Ammon's horn (tissue), 1 donor: ENCODE data around the gene RPRD1A.
A peak's percentile ranks its signal among the peaks of the same experiment; 100 is the strongest.
"Not testable (repeated sequence)": the region's sequence is repeated elsewhere in the genome, so short reads cannot be mapped to it uniquely, and the experiment has no call there.

Source experiments
- DNase-seq: peaks from one replicate; pipeline ENCODE4 v3.0.0-alpha.2; 2016; ENCODE audit warnings: low spot score

The RPRD1A gene

DNA sequence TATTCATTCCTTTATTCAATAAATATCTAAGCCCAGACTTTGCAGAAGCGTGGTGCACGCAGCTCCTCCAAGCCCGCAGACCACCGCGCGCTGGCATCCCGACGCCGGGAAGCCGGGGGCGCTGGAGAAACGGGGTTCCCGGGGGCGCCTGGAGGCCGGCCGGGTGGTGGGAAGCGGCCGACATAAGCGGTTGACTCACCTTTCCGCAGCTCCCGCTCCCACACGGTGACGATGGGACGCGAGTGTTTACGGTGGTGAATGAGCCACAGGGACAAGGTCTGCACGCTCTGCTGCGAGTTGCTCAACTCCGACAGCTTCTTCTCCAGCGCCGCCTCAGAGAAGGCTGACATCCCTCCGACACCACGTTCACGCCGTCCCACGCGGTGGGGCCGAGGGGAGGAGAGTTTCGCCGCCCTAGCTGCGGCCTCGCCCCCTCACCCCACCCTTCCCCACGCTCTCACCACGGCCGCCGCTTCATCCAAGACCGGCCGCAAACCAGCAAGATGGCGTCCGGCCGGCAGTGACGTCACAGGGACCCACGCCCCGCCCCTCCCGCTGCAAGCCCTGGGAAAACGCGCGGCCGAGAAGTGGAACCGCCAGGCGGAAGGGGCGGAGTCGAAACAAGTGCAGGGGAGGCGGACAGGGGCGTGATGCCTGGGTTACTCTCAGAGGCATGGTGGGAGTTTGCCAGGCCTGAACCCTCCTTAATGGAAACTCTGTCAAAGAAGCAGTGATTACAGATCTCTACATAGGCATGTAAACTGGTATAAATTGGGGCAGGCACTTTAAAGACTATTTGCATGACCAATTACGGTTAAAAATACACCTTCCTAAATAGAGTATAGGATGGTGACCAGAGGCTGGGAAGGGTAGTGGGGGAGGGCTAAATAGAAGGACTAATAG lies at the start of gene RPRD1A:
Gene RPRD1A, minus strand, starts transcription at position 505 of the 903 bp plus-strand sequence. Its CDS starts 155 bp downstream, at position 350.
- peak; percentile 98 for DNase-seq

GRCh38 chr18:36116771-36117170 lies 49.4 kb upstream of the RPRD1A start:
- not testable (repeated sequence) for DNase-seq

- no peak for DNase-seq
These were observed 47.4 kb upstream of the RPRD1A start for GRCh38 chr18:36114738-36115137.

DNA sequence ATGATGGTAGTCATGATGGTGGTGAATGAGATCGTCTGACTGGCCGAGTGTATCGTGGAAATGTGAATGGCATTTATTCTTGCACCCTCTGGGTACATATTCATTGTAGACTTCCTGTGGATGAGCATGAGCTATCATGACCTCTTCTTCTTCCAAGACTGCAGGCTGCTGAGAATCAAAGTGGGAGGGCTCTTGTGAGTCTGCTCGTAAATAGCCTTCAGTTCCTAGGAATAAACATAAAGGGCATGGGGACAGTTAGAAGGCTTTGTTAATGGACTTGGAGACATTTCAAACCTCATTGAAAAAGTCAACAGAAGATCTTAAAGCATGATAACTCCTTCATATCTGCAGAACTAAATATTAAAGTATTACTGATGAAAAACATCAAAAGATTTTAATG lies 46.9 kb upstream of the RPRD1A start:
- DNase-seq = no peak

DNA sequence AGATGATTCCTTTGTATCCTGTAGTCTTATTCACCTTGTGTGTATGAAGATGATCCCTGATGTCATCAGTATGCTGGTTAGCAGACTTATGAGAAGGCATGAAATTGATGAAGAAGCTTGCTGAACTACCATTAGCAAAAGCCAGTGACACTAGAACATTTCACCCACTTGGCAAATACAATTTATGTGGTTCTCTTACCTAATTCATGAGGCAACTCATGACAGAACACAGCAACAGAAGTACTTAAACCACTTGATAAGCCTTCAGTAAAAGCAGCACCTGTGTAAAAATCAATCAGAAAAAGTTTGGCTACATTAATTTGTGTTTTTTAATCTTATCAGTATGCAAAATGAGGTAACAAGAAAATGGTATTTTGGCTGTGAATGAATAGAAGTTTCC lies 44.9 kb upstream of the RPRD1A start:
- DNase-seq = no peak

- no peak for DNase-seq
These were observed 42.4 kb upstream of the RPRD1A start for GRCh38 chr18:36109737-36110136.

GRCh38 chr18:36108601-36109000 lies 41.2 kb upstream of the RPRD1A start:
- DNase-seq = no peak

DNA sequence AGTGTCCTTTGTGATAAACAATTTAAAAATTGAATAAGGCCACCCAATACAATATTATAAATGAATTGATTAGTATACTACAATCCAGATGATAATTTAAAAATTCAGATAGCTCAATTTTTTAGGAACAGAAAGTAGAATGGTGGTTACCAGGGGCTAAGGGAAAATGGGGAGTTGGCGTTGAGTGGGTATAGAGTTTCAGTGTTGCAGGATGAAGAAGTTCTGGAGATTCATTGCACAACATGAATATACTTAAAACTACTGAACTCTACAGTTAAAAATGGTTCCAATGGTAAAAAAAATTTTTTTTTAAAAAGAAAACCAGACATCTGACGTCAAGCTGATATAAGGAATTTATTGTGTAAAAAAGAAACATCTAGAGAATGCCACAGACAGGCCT lies 40.8 kb upstream of the RPRD1A start:
- DNase-seq = no peak

GRCh38 chr18:36107477-36107876 lies 40.1 kb upstream of the RPRD1A start:
- no peak for DNase-seq

DNA sequence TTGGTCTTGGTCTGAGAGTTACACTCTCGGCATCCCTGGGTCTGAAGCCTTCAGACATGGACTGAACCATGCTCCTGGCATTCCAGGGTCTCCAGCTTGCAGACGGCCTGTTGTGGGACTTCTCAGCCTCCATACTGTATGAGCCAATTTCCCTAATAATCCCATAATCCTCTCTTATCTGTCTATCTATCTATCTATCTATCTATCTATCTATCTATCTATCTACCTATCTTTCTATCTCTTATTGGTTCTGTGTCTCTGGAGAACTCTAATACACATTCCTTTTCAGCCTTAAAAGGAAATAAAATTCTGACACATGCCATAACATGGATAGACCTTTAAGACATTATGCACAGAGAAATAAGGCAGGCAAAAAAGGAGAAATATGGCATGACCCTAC lies 37.4 kb upstream of the RPRD1A start:
- DNase-seq = no peak

- DNase-seq = no peak
These were observed 34.6 kb upstream of the RPRD1A start for GRCh38 chr18:36101943-36102342.

DNA sequence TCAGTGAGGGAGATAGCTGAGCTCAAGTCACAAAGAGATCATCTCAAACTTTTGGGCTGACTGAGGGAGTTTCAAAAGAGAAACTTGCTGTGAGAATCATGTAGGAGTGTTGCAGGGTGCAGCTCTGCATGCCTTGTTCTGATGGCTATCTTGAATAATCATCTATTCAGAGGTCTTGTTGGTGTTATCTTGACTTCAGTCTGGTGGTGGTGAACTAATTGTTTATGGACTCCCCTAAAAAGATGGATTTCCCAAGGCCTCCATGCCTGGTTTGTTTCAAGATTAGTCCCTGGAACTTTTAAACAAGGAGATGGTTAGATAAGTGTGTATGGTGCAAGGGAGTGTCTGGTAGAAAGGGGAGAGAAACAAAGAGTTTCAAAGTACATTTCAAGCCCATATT lies 32.0 kb upstream of the RPRD1A start:
- no peak for DNase-seq

GRCh38 chr18:36096955-36097354 lies 29.6 kb upstream of the RPRD1A start:
- DNase-seq = no peak

DNA sequence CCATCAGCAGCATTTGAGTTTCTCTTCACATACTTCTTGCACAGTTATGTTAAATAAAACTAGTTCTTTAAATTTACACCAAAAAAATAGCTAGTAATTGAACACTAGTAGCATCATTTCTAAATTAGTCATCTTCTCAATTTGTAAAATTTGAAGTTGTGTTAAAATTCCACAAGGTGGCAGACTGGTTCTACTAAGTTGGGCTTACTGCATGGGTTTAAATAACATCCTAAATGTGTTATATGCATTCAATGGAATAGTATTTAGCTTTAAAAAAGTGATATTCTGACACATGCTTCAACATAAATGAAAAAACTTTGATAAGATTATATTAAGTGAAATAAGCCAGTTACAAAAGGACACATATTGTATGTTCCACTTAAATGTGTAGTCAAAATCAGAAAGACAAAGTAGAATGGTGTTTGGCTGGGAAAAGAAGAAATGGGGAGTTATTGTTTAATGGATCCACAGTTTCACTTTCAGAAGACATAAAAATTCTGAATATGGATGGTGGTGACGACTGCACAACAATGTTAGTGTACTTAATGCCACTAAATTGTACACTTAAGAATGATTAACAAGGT lies 28.7 kb upstream of the RPRD1A start:
- peak; percentile 49 for DNase-seq

GRCh38 chr18:36094431-36094830 lies 27.1 kb upstream of the RPRD1A start:
- no peak for DNase-seq

- DNase-seq = not testable (repeated sequence)
These were observed 24.8 kb upstream of the RPRD1A start for GRCh38 chr18:36092116-36092515.

DNA sequence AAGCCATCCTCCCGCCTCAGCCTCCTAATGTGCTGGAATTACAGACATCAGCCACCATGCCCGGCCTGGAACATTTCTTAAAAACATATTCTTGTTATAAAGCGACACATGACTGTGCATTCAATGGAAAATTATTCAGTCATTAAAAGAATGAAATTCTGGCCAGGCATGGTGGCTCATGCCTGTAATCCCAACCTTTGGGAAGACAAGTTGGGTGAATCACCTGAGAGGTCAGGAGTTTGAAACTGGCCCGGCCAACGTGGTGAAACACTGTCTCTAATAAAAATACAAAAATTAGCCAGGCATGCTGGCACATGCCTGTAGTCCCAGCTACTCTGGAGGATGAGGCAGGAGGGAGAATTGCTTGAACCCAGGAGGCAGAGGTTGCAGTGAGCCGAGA lies 21.6 kb upstream of the RPRD1A start:
- DNase-seq = no peak

DNA sequence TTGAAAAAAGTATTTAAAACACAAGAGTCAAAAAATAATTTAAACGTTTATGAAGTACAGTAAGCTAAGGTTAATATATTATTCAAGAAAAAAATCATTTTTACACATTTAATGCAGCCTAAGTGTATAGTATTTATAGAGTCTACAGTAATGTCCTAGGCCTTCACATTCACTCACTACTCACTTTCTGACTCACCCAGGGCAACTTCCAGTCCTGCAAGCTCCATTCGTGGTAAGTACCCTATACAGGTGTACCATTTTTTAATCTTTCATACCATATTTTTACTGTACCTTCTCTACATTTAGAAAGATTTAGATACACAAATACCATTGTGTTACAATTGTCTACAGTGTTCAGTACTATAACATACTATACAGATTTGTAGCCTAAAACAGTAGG lies 20.9 kb upstream of the RPRD1A start:
- no peak for DNase-seq

- DNase-seq = no peak
These were observed 18.8 kb upstream of the RPRD1A start for GRCh38 chr18:36086186-36086585.

GRCh38 chr18:36085195-36085594 lies 17.8 kb upstream of the RPRD1A start:
- DNase-seq = no peak

DNA sequence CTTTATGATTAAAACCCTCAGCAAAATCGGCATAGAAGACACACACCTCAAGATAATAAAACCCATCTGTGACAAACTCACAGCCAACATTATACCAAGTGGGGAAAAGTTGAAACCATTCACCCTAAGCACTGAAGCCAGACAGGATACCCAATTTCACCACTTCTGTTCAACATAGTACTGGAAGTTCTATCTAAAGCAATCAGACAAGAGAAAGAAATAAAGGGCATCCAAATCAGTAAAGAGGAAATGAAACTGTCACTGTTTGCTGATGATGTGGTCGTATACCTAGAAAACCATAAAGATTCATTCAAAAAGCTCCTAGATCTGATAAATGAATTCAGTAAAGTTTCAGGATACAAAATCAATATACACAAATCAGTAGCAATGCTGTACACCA lies 16.4 kb upstream of the RPRD1A start:
- DNase-seq = no peak

GRCh38 chr18:36081118-36081517 lies 13.8 kb upstream of the RPRD1A start:
- DNase-seq = not testable (repeated sequence)

- DNase-seq = no peak
These were observed 11.6 kb upstream of the RPRD1A start for GRCh38 chr18:36078751-36079529.
